ENCODE measurements around the gene GAGE12F.
"Not testable (repeated sequence)": the region's sequence is repeated elsewhere in the genome, so short reads cannot be mapped to it uniquely, and the experiment has no call there.

Gene GAGE12F, protein sequence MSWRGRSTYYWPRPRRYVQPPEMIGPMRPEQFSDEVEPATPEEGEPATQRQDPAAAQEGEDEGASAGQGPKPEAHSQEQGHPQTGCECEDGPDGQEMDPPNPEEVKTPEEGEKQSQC

DNA sequence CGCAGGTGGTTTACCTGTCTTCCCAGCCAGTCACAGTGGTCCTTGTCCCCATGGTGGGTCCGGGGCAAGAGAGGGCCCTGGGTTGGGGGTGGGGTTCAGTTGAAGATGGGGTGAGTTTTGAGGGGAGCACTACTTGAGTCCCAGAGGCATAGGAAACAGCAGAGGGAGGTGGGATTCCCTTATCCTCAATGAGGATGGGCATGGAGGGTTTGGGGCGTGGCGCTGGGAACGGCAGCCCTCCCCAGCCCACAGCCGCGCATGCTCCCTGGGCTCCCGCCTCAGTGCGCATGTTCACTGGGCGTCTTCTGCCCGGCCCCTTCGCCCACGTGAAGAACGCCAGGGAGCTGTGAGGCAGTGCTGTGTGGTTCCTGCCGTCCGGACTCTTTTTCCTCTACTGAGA is at the start of gene GAGE12F:
GAGE12F (plus strand) TSS at position 301 of the 400 bp plus-strand sequence. CDS start 1,155 bp downstream, outside the sequence.
- DNase-seq = not testable (repeated sequence)

DNA sequence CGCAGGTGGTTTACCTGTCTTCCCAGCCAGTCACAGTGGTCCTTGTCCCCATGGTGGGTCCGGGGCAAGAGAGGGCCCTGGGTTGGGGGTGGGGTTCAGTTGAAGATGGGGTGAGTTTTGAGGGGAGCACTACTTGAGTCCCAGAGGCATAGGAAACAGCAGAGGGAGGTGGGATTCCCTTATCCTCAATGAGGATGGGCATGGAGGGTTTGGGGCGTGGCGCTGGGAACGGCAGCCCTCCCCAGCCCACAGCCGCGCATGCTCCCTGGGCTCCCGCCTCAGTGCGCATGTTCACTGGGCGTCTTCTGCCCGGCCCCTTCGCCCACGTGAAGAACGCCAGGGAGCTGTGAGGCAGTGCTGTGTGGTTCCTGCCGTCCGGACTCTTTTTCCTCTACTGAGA is 28.8 kb upstream of the GAGE12F start, which contains the start of gene GAGE12C:
GAGE12C (plus strand) TSS at position 301 of the 400 bp plus-strand sequence. CDS start 1,155 bp downstream, outside the sequence.
- not testable (repeated sequence) for DNase-seq

DNA sequence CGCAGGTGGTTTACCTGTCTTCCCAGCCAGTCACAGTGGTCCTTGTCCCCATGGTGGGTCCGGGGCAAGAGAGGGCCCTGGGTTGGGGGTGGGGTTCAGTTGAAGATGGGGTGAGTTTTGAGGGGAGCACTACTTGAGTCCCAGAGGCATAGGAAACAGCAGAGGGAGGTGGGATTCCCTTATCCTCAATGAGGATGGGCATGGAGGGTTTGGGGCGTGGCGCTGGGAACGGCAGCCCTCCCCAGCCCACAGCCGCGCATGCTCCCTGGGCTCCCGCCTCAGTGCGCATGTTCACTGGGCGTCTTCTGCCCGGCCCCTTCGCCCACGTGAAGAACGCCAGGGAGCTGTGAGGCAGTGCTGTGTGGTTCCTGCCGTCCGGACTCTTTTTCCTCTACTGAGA is 19.2 kb upstream of the GAGE12F start, which contains the start of gene GAGE12D:
GAGE12D (plus strand) TSS at position 301 of the 400 bp plus-strand sequence. CDS start 1,155 bp downstream, outside the sequence.
- not testable (repeated sequence) for DNase-seq

DNA sequence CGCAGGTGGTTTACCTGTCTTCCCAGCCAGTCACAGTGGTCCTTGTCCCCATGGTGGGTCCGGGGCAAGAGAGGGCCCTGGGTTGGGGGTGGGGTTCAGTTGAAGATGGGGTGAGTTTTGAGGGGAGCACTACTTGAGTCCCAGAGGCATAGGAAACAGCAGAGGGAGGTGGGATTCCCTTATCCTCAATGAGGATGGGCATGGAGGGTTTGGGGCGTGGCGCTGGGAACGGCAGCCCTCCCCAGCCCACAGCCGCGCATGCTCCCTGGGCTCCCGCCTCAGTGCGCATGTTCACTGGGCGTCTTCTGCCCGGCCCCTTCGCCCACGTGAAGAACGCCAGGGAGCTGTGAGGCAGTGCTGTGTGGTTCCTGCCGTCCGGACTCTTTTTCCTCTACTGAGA is 9.7 kb upstream of the GAGE12F start, which contains the start of gene GAGE12E:
GAGE12E (plus strand) TSS at position 301 of the 400 bp plus-strand sequence. CDS start 1,155 bp downstream, outside the sequence.
- DNase-seq = not testable (repeated sequence)

DNA sequence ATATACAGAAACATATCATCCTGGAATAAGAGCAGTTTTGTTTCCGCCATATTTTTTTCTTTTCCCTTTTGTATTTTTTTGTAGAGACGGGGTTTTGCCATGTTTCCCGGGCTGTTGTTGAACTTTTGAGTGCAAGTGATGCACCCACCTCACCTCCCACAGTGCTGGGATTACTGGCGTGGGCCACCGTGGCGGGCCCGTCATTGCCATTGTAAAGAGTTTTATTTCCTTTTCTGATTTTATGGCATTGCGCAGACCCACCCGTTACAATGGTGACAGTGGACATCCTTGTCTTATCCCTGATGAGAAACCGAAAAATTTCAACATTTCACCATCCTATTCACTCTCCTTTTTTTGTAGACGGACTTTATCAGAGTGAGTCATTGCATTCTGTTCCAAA is 8.1 kb downstream of the GAGE12F start:
- DNase-seq = not testable (repeated sequence)

DNA sequence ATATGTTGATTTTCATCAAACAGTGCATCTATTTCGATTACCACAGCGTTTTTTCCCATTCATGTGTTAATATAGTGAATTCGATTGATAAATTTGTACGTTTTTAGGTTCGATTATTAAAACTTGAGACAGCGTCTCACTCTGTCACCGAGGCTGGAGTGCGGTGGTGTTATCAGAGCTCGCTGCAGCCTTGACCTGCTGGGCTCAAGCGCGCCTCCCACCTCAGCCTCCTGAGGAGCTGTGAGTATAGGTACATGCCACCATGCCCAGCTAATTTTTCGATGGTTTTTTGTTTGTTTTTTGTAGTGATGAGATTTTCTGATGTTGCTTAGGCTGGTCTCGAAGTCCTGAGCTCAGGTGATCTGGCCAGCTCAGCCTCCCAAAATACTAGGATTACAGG is 8.5 kb downstream of the GAGE12F start:
- DNase-seq = not testable (repeated sequence)

DNA sequence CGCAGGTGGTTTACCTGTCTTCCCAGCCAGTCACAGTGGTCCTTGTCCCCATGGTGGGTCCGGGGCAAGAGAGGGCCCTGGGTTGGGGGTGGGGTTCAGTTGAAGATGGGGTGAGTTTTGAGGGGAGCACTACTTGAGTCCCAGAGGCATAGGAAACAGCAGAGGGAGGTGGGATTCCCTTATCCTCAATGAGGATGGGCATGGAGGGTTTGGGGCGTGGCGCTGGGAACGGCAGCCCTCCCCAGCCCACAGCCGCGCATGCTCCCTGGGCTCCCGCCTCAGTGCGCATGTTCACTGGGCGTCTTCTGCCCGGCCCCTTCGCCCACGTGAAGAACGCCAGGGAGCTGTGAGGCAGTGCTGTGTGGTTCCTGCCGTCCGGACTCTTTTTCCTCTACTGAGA is 9.5 kb downstream of the GAGE12F start, which contains the start of gene GAGE12G:
GAGE12G (plus strand) TSS at position 301 of the 400 bp plus-strand sequence. CDS start 1,155 bp downstream, outside the sequence.
- DNase-seq = not testable (repeated sequence)

DNA sequence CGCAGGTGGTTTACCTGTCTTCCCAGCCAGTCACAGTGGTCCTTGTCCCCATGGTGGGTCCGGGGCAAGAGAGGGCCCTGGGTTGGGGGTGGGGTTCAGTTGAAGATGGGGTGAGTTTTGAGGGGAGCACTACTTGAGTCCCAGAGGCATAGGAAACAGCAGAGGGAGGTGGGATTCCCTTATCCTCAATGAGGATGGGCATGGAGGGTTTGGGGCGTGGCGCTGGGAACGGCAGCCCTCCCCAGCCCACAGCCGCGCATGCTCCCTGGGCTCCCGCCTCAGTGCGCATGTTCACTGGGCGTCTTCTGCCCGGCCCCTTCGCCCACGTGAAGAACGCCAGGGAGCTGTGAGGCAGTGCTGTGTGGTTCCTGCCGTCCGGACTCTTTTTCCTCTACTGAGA is 19.0 kb downstream of the GAGE12F start, which contains the start of gene GAGE12H:
GAGE12H (plus strand) TSS at position 301 of the 400 bp plus-strand sequence. CDS start 1,155 bp downstream, outside the sequence.
- DNase-seq = not testable (repeated sequence)

DNA sequence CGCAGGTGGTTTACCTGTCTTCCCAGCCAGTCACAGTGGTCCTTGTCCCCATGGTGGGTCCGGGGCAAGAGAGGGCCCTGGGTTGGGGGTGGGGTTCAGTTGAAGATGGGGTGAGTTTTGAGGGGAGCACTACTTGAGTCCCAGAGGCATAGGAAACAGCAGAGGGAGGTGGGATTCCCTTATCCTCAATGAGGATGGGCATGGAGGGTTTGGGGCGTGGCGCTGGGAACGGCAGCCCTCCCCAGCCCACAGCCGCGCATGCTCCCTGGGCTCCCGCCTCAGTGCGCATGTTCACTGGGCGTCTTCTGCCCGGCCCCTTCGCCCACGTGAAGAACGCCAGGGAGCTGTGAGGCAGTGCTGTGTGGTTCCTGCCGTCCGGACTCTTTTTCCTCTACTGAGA is 28.6 kb downstream of the GAGE12F start, which contains the start of gene GAGE2A:
GAGE2A (plus strand) TSS at position 301 of the 400 bp plus-strand sequence. CDS start 1,155 bp downstream, outside the sequence.
- not testable (repeated sequence) for DNase-seq

DNA sequence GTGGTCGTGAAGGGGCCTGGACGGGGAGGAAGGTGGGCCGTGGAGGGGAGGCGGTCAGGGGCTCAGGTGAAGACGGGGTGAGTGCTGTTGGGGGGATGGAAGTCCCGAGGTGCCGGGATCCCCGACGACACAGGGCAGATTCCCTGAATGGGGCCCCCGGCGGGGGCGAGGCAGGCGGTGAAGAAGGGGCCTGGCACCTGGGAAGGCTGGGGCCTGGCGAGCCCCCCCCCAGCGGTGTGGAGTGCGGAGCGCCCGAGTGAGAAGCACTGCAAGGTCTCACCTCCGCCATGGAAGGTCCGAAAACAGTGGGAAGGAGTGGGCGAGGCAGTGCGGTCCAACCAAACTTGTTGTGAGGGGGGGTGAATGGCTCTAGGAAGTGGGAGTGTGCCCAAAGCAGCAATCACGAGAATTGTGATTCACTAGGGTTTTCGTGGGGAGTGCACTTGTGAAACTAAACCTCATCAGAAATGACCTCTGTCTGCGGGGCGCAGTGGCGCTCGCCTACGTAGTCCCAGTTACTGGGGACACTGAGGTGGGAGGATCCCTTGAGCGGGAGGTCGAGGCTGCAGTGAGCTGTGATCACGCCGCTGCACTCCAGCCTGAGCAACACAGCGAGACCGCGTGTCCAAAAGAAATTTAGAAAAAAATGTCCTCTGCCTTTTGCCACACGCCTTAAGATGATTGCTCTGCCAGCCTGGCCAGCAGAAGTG is 29.3 kb downstream of the GAGE12F start:
- not testable (repeated sequence) for DNase-seq

DNA sequence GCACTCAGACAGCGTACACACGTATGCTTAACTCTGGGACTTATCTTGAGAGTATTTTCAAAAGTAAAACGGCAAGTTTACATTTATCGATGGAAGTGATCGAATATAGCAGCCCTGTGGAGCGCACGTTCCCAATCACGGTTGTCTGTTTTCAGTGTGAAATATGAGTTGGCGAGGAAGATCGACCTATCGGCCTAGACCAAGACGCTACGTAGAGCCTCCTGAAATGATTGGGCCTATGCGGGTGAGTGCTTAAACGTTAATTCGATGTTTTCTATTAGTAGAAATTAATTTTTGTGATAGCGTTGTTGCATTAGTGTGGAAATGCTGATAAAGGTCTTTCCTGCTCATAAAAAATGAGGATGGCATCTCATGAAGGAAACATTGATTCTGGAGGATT is 29.8 kb downstream of the GAGE12F start:
- not testable (repeated sequence) for DNase-seq

DNA sequence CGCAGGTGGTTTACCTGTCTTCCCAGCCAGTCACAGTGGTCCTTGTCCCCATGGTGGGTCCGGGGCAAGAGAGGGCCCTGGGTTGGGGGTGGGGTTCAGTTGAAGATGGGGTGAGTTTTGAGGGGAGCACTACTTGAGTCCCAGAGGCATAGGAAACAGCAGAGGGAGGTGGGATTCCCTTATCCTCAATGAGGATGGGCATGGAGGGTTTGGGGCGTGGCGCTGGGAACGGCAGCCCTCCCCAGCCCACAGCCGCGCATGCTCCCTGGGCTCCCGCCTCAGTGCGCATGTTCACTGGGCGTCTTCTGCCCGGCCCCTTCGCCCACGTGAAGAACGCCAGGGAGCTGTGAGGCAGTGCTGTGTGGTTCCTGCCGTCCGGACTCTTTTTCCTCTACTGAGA is 38.1 kb downstream of the GAGE12F start, which contains the start of gene GAGE1:
GAGE1 (plus strand) TSS at position 301 of the 400 bp plus-strand sequence. CDS start 1,155 bp downstream, outside the sequence.
- DNase-seq = not testable (repeated sequence)

DNA sequence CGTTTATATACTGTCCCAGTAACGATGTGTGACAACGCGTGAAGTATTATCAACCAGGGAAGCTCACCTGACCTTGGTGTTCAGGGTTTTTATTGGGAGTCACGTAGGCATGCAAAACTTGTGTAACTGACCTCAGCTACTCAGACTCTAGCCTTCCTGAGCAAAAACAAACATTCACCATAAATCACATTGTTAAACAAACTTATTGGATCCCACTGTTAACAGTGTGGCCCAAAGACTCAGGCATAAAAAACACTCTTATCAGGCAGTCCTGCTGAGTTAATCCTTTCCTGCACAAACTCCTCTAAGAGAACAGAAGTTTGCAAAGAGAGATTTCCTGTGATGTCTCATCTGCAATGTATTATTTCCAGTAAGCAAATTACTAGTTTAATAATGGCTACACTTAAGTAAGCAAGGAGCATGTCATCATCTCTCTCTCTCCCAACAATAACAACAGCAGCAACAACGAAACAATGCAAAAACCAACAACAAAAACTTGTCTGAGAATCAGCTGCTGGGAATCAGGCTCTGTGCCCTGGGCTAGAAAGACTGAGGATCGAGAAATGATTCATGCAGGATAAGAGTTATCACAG is 50.2 kb downstream of the GAGE12F start:
- no peak for DNase-seq

Measured in CD4-positive, alpha-beta T cell treated with Interleukin-17A for 1 hour (primary cell).